GM12878 (cell line): ENCODE measurements around the gene ALG12. TPM values are rescaled to one million over a fixed set of nuclear protein-coding genes. Genes with fewer than 3 reads are reported as not detected.

Experiments used
- BACH1 ChIP-seq: fragments of 450-650 bp; IDR thresholded peaks from 2 replicates; pipeline ENCODE4 v1.6.1; 2017; ENCODE audit warnings: mild to moderate bottlenecking, borderline replicate concordance
- BHLHE40 ChIP-seq, 2 experiments: fragments of 450-650 bp in 1 of 2; IDR thresholded peaks; 2 replicates each; pipeline ENCODE4 v1.6.1; 2011 to 2017; ENCODE audit warnings: low read depth in 2 of 2, borderline replicate concordance in 1 of 2, improper control_type of control experiment in 1 of 2, low read length in 1 of 2, mild to moderate bottlenecking in 1 of 2
- CBFB ChIP-seq: IDR thresholded peaks from 2 replicates; pipeline ENCODE4 v1.6.1; 2016; ENCODE audit warnings: antibody characterized with exemption, low read depth
- CHD2 ChIP-seq: IDR thresholded peaks from 2 replicates; pipeline ENCODE4 v1.6.1; 2011; ENCODE audit warnings: low read depth, low read length, improper control_type of control experiment, borderline replicate concordance
- CREB1 ChIP-seq: IDR thresholded peaks from 2 replicates; pipeline ENCODE4 v1.6.1; 2012; ENCODE audit warnings: low read depth, mild to moderate bottlenecking, inconsistent platforms
- EGR1 ChIP-seq, 2 experiments: IDR thresholded peaks; 1 replicate in 1 of 2; 2 replicates in 1 of 2; pipeline ENCODE4 v1.6.1; 2011 to 2012; ENCODE audit warnings: low read depth in 2 of 2, low read length in 2 of 2, borderline replicate concordance in 1 of 2, mild to moderate bottlenecking in 1 of 2, moderate library complexity in 1 of 2
- ELK1 ChIP-seq: IDR thresholded peaks from 2 replicates; pipeline ENCODE4 v1.6.1; 2012; ENCODE audit warnings: low read depth, low read length, improper control_type of control experiment
- MEF2B ChIP-seq: fragments of 450-650 bp; IDR thresholded peaks from 2 replicates; pipeline ENCODE4 v1.6.1; 2018; ENCODE audit warnings: mild to moderate bottlenecking, moderate library complexity; ENCODE audit not compliant: partially characterized antibody, poor library complexity, severe bottlenecking
- NFIC ChIP-seq: IDR thresholded peaks from 2 replicates; pipeline ENCODE4 v1.6.1; 2012; ENCODE audit warnings: low read depth, mild to moderate bottlenecking, inconsistent platforms, low read length, moderate library complexity
- POU2F2 ChIP-seq: IDR thresholded peaks from 3 replicates; pipeline ENCODE4 v1.6.1; 2011; ENCODE audit warnings: low read depth, mild to moderate bottlenecking, low read length, borderline replicate concordance
- RFX5 ChIP-seq: IDR thresholded peaks from 2 replicates; pipeline ENCODE4 v1.6.1; 2011; ENCODE audit warnings: low read depth, low read length, improper control_type of control experiment
- SMARCA5 ChIP-seq: fragments of 450-650 bp; IDR thresholded peaks from 2 replicates; pipeline ENCODE4 v1.6.1; 2017; ENCODE audit warnings: mild to moderate bottlenecking
- SUPT20H ChIP-seq: IDR thresholded peaks from 2 replicates; pipeline ENCODE4 v1.6.1; 2011; ENCODE audit warnings: low read depth, mild to moderate bottlenecking, low read length, moderate library complexity, borderline replicate concordance; ENCODE audit not compliant: control insufficient read depth
- TAF1 ChIP-seq: IDR thresholded peaks from 2 replicates; pipeline ENCODE4 v1.6.1; 2011; ENCODE audit warnings: mild to moderate bottlenecking, low read depth, low read length, borderline replicate concordance
- TARDBP ChIP-seq: IDR thresholded peaks from 2 replicates; pipeline ENCODE4 v1.6.1; 2016; ENCODE audit warnings: borderline replicate concordance
- TCF7 ChIP-seq: IDR thresholded peaks from 2 replicates; pipeline ENCODE4 v1.6.1; 2014; ENCODE audit warnings: antibody characterized with exemption, borderline replicate concordance
- ZSCAN29 ChIP-seq: fragments of 450-650 bp; IDR thresholded peaks from 2 replicates; pipeline ENCODE4 v1.6.1; 2017; ENCODE audit warnings: mild to moderate bottlenecking, moderate library complexity
- polyA plus RNA-seq, 11 experiments: library from polyadenylated mRNA; depleted of rRNA in 4 of 11; unstranded in 6 of 11; stranded (reverse) in 5 of 11; fragments of >200 nt; fragmentation: Nextera tagmentation in 4 of 11; fragmentation: Illumina TruSeq in 1 of 11; extraction: Ambion mirVana in 4 of 11; extraction: Trizol in 1 of 11; gene quantifications; 1 replicate in 1 of 11; 2 replicates in 10 of 11; pipeline versions ENCODE4 v1.2.1 to v1.2.3, GENCODE V29; 2011 to 2016; ENCODE audit warnings: inconsistent platforms in 2 of 11, missing spikeins in 2 of 11, low read depth in 1 of 11
- total RNA-seq, 4 experiments: library from RNA; depleted of rRNA in 3 of 4; stranded (reverse); fragments of >200 nt in 3 of 4; fragmentation: Illumina TruSeq in 1 of 4; extraction: Trizol in 1 of 4; gene quantifications; 2 replicates each; pipeline versions ENCODE4 v1.2.1 to v1.2.3, GENCODE V29; 2013 to 2021
- TF ChIP-seq, protein P1 (sequence below): fragments of 150-350 bp; IDR thresholded peaks from 2 replicates; pipeline ENCODE4 v1.6.1; 2014; ENCODE audit warnings: mild to moderate bottlenecking, low read depth, low read length
- TF ChIP-seq, protein P2 (sequence below): IDR thresholded peaks from 2 replicates; pipeline ENCODE4 v1.6.1; 2011; ENCODE audit warnings: low read depth, mild to moderate bottlenecking, low read length, moderate library complexity, borderline replicate concordance; ENCODE audit errors: extremely low read depth
- TF ChIP-seq, protein P3 (sequence below): fragments of 450-650 bp; IDR thresholded peaks from 2 replicates; pipeline ENCODE4 v1.6.1; 2017; ENCODE audit warnings: mild to moderate bottlenecking, moderate library complexity

Gene ALG12
- total and polyA plus RNA-seq, 10 of the 15 experiments (the other 5 are each of a cell fraction or from before 2014, with no cell fraction given) = 0.22 to 23.4 (median 6.6) TPM

GRCh38 chr22:49917974-49918910, at the start of gene ALG12, which contains the start of gene CRELD2 (continued):
- TF ChIP-seq, protein P1, sequence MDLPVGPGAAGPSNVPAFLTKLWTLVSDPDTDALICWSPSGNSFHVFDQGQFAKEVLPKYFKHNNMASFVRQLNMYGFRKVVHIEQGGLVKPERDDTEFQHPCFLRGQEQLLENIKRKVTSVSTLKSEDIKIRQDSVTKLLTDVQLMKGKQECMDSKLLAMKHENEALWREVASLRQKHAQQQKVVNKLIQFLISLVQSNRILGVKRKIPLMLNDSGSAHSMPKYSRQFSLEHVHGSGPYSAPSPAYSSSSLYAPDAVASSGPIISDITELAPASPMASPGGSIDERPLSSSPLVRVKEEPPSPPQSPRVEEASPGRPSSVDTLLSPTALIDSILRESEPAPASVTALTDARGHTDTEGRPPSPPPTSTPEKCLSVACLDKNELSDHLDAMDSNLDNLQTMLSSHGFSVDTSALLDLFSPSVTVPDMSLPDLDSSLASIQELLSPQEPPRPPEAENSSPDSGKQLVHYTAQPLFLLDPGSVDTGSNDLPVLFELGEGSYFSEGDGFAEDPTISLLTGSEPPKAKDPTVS = no peak
- peak in 1 of 2 experiments; percentile 72; a peak in 1 of 3 replicates for TF ChIP-seq EGR1 (IDR thresholded peaks at IDR 0.05; ENCODE audit: borderline replicate concordance in 1 of 2, low read depth in 2 of 2, low read length in 2 of 2)
- TF ChIP-seq CHD2 = peak; percentile 69; the same call in 1 of the 2 replicates
- no peak for TF ChIP-seq ZSCAN29
- TF ChIP-seq, protein P2, sequence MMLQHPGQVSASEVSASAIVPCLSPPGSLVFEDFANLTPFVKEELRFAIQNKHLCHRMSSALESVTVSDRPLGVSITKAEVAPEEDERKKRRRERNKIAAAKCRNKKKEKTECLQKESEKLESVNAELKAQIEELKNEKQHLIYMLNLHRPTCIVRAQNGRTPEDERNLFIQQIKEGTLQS = no peak
- TF ChIP-seq CBFB = no peak
- no peak for TF ChIP-seq TCF7
- no peak for TF ChIP-seq NFIC
- peak; percentile 45; the same call in 1 of the 2 replicates for TF ChIP-seq TAF1
- TF ChIP-seq, protein P3, sequence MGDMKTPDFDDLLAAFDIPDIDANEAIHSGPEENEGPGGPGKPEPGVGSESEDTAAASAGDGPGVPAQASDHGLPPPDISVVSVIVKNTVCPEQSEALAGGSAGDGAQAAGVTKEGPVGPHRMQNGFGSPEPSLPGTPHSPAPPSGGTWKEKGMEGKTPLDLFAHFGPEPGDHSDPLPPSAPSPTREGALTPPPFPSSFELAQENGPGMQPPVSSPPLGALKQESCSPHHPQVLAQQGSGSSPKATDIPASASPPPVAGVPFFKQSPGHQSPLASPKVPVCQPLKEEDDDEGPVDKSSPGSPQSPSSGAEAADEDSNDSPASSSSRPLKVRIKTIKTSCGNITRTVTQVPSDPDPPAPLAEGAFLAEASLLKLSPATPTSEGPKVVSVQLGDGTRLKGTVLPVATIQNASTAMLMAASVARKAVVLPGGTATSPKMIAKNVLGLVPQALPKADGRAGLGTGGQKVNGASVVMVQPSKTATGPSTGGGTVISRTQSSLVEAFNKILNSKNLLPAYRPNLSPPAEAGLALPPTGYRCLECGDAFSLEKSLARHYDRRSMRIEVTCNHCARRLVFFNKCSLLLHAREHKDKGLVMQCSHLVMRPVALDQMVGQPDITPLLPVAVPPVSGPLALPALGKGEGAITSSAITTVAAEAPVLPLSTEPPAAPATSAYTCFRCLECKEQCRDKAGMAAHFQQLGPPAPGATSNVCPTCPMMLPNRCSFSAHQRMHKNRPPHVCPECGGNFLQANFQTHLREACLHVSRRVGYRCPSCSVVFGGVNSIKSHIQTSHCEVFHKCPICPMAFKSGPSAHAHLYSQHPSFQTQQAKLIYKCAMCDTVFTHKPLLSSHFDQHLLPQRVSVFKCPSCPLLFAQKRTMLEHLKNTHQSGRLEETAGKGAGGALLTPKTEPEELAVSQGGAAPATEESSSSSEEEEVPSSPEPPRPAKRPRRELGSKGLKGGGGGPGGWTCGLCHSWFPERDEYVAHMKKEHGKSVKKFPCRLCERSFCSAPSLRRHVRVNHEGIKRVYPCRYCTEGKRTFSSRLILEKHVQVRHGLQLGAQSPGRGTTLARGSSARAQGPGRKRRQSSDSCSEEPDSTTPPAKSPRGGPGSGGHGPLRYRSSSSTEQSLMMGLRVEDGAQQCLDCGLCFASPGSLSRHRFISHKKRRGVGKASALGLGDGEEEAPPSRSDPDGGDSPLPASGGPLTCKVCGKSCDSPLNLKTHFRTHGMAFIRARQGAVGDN = peak; percentile 46; the same call in 1 of the 2 replicates
- peak; percentile 14; the same call in 1 of the 3 replicates for TF ChIP-seq POU2F2
- TF ChIP-seq SMARCA5 = peak; percentile 50; the same call in 1 of the 2 replicates
- TF ChIP-seq TARDBP = 0 out of 2 replicates have a peak, but pooled peaks have one; percentile 16
- TF ChIP-seq BACH1 = peak; percentile 83
- TF ChIP-seq MEF2B = peak; percentile 17
- TF ChIP-seq CREB1 = peak; percentile 64
- peak in 1 of 2 experiments; percentile 46; a peak in 3 of 4 replicates for TF ChIP-seq BHLHE40 (IDR thresholded peaks at IDR 0.05; ENCODE audit: borderline replicate concordance in 1 of 2, low read depth in 2 of 2, low read length in 1 of 2)
- TF ChIP-seq RFX5 = peak; percentile 81
- TF ChIP-seq ELK1 = no peak
- TF ChIP-seq SUPT20H = no peak
